ENCODE data around the gene OSBPL5.

Gene OSBPL5

GRCh38 chr11:3158131-3158591 is 6.9 kb downstream of the OSBPL5 start:
- H3K4me1 ChIP-seq, result peaks cover 22 to 92% (median 81%) of the 10 kb centered on the region in 4 donors
- no peaks in the 10 kb centered on the region for H3K9me3 ChIP-seq
- no peaks in the 10 kb centered on the region for H3K36me3 ChIP-seq
- peak; percentile 19 to 65 for DNase-seq
- H3K27me3 ChIP-seq, result no peaks in the 10 kb centered on the region
- no peak overlapping the region for H3K4me3 ChIP-seq
- intact Hi-C loops (cut with DNase I; ENCODE audit: low total_unique reads), result no loop called here
- TF ChIP-seq CTCF (IDR thresholded peaks at IDR 0.05), result no peak
- H3K27ac ChIP-seq, result peak overlapping the region; percentile 86 to 93

GRCh38 chr11:3157381-3158130 is 7.6 kb downstream of the OSBPL5 start:
- H3K27ac ChIP-seq, result peak overlapping the region; percentile 86 to 93

GRCh38 chr11:3156661-3157311 is 8.3 kb downstream of the OSBPL5 start:
- Histone ChIP-seq H3K4me3 (peak overlapping the region; percentile 44 to 51), H3K36me3 (peaks cover 0 to 6% (median 0%) of the 10 kb centered on the region in 3 donors), H3K27me3 (no peaks in the 10 kb centered on the region), H3K4me1 (peaks cover 22 to 92% (median 79%) of the 10 kb centered on the region in 4 donors), H3K9me3 (no peaks in the 10 kb centered on the region), H3K27ac (peak overlapping the region; percentile 86 to 93)
- TF ChIP-seq CTCF (IDR thresholded peaks at IDR 0.05), result no peak
- peak; percentile 16 to 60 for DNase-seq
- intact Hi-C loops (cut with DNase I; ENCODE audit: low total_unique reads), result no loop called here

More at GRCh38 chr11:3157381-3158130, 7.6 kb downstream of the OSBPL5 start:
- Histone ChIP-seq H3K4me3 (no peak overlapping the region), H3K9me3 (no peaks in the 10 kb centered on the region), H3K4me1 (peaks cover 22 to 92% (median 81%) of the 10 kb centered on the region in 4 donors), H3K36me3 (peaks cover 0 to 2% (median 0%) of the 10 kb centered on the region in 3 donors), H3K27me3 (no peaks in the 10 kb centered on the region)
- DNase-seq, result peak; percentile 20 to 67
- TF ChIP-seq CTCF (IDR thresholded peaks at IDR 0.05), result no peak
- intact Hi-C loops (cut with DNase I; ENCODE audit: low total_unique reads), result no loop called here

- peak overlapping the region; percentile 86 to 93 for H3K27ac ChIP-seq
- TF ChIP-seq CTCF (IDR thresholded peaks at IDR 0.05), result no peak
- H3K4me3 ChIP-seq, result peak overlapping the region; percentile 44 to 51
These were observed 8.8 kb downstream of the OSBPL5 start for GRCh38 chr11:3156282-3156660.

GRCh38 chr11:3155691-3156258 is 9.3 kb downstream of the OSBPL5 start:
- no peaks in the 10 kb centered on the region for H3K9me3 ChIP-seq
- peak; percentile 21 to 66 for DNase-seq
- peak overlapping the region; percentile 44 to 51 for H3K4me3 ChIP-seq
- peaks cover 14 to 92% (median 77%) of the 10 kb centered on the region in 4 donors for H3K4me1 ChIP-seq
- no peak for TF ChIP-seq CTCF (IDR thresholded peaks at IDR 0.05)
- intact Hi-C loops (cut with DNase I; ENCODE audit: low total_unique reads), result no loop called here
- peak overlapping the region; percentile 86 to 93 for H3K27ac ChIP-seq
- peaks cover 0 to 6% (median 0%) of the 10 kb centered on the region in 3 donors for H3K36me3 ChIP-seq
- no peaks in the 10 kb centered on the region for H3K27me3 ChIP-seq

More at GRCh38 chr11:3156282-3156660, 8.8 kb downstream of the OSBPL5 start:
- DNase-seq, result peak; percentile 69 to 84
- intact Hi-C loops (cut with DNase I; ENCODE audit: low total_unique reads), result no loop called here
- Histone ChIP-seq H3K36me3 (peaks cover 0 to 6% (median 0%) of the 10 kb centered on the region in 3 donors), H3K27me3 (no peaks in the 10 kb centered on the region), H3K9me3 (no peaks in the 10 kb centered on the region), H3K4me1 (peaks cover 19 to 92% (median 76%) of the 10 kb centered on the region in 4 donors)

Measured in tibial artery (tissue), 4 donors.